ENCODE data around the gene FAM153A.
"Not testable (repeated sequence)": the region's sequence is repeated elsewhere in the genome, so short reads cannot be mapped to it uniquely, and the experiment has no call there.

DNA sequence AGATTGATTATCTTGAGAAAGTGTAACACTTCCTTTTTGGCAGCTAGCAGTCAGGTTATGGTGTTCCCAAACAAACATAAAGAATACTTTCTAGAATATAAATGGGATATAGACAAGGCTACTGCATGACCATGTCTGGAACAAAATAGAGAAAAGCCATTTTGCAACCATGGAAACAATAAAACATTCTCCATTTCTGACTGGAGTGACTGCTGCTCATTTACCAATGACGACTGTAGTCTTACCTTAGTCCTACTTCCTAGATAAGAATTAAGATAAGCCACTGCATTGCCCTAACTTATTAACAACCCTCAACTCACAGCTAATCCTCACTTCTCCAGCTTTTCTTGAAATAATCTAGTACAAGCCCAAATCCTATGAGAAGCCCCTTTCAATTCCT is 100.8 kb downstream of the FAM153A start:
- TF ChIP-seq, protein P1, sequence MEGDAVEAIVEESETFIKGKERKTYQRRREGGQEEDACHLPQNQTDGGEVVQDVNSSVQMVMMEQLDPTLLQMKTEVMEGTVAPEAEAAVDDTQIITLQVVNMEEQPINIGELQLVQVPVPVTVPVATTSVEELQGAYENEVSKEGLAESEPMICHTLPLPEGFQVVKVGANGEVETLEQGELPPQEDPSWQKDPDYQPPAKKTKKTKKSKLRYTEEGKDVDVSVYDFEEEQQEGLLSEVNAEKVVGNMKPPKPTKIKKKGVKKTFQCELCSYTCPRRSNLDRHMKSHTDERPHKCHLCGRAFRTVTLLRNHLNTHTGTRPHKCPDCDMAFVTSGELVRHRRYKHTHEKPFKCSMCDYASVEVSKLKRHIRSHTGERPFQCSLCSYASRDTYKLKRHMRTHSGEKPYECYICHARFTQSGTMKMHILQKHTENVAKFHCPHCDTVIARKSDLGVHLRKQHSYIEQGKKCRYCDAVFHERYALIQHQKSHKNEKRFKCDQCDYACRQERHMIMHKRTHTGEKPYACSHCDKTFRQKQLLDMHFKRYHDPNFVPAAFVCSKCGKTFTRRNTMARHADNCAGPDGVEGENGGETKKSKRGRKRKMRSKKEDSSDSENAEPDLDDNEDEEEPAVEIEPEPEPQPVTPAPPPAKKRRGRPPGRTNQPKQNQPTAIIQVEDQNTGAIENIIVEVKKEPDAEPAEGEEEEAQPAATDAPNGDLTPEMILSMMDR (IDR thresholded peaks at IDR 0.05), result not testable (repeated sequence)
- not testable (repeated sequence) for TF ChIP-seq POLR2A (IDR thresholded peaks at IDR 0.05)
